ENCODE results near the gene MYBPC2. TPM values are rescaled to one million over a fixed set of nuclear protein-coding genes. Genes with fewer than 3 reads are reported as not detected.
A peak's percentile ranks its signal among the peaks of the same experiment; 100 is the strongest.

The MYBPC2 gene
- total and polyA plus RNA-seq, 9 of the 15 experiments (the other 6 are each of a cell fraction or from before 2014, with no cell fraction given), result 0.01 to 0.14 (median 0.04) TPM; not detected in 6

DNA sequence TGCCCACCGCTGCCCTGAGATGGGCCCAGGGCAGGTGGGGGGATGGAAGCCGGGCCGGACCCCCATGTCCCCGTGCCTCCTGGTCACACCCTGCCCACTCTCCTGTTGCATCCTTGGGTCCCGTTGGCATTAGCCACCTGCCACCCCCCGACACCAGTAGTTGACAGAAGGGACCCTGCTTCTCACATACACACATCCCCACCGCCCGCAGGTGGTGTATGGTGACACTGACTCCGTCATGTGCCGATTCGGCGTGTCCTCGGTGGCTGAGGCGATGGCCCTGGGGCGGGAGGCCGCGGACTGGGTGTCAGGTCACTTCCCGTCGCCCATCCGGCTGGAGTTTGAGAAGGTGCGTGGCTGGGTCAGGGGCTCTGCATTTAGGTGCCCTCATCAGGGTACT, 19.2 kb upstream of the MYBPC2 start:
- 93% methylated on average over 15 of the region's 21 CpGs for WGBS (ENCODE audit: insufficient coverage, low coverage, missing lambda C conversion rate)
- H3K9me1 ChIP-seq (ENCODE audit: control insufficient read depth, insufficient read depth, low read length), result no peaks in the 10 kb centered on the region
- H3K9me3 ChIP-seq (replicated peaks; ENCODE audit: control insufficient read depth, insufficient read depth, low read depth, low read length), result no peaks in the 10 kb centered on the region
- H3K36me3 ChIP-seq (ENCODE audit: control insufficient read depth, insufficient read depth, low read length), result peaks cover 77% of the 10 kb centered on the region; the same call in 2 of the 3 replicates
- no peak overlapping the region for H3K27ac ChIP-seq (ENCODE audit: extremely low read depth, low read depth, low read length)
- H3K9ac ChIP-seq (ENCODE audit: insufficient read depth in 1 of 2, low read depth in 2 of 2, low read length in 2 of 2), result peak overlapping the region in 1 of 2 experiments; percentile 43; a peak in 1 of 4 replicates
- ChIA-PET CTCF (ENCODE audit: low intra/inter-chr PET ratio) (interaction anchor here (2.2 to 2.4 kb wide), 2 partner anchors 45 to 56 kb away, joined by 13 to 14 read pairs; no protein-coding TSS in a partner anchor), POLR2A (no interaction called here)
- peaks cover 13 to 59% of the 10 kb centered on the region in 2 experiments for H3K4me1 ChIP-seq (replicated peaks in 1 of 2; ENCODE audit: control insufficient read depth in 2 of 2, insufficient read depth in 2 of 2, low read length in 2 of 2)
- no peaks in the 10 kb centered on the region for H4K20me1 ChIP-seq (replicated peaks; ENCODE audit: control insufficient read depth, insufficient read depth, low read length)
- in situ Hi-C loops (cut with MboI) (no loop called here), intact Hi-C loops (cut with micrococcal nuclease) (no loop called here)
- no peak overlapping the region for H3K4me3 ChIP-seq
- DNase-seq (ENCODE audit: extremely low read depth in 1 of 4, low spot score in 3 of 4), result no peak
- no peaks in the 10 kb centered on the region for H3K27me3 ChIP-seq (ENCODE audit: control insufficient read depth in 2 of 2, insufficient read depth in 2 of 2, low read length in 2 of 2)
- TF ChIP-seq LARP7 (IDR thresholded peaks at IDR 0.05) (no peak), POLR2G (IDR thresholded peaks at IDR 0.05; ENCODE audit: low read depth, low read length) (peak; percentile 62)
- no peaks in the 10 kb centered on the region for H3K79me2 ChIP-seq (ENCODE audit: control insufficient read depth, insufficient read depth, low read length)
- H3K4me2 ChIP-seq (ENCODE audit: insufficient read depth, low read length), result no peak overlapping the region
- ATAC-seq, result no peak
- no peak overlapping the region for H2AFZ ChIP-seq (ENCODE audit: low read depth, low read length)
- no peak for FAIRE-seq
- BruUV-seq (replicated peaks), result no TSS peak

GRCh38 chr19:50414864-50415660, 17.6 kb upstream of the MYBPC2 start:
- Histone ChIP-seq H3K4me2 (ENCODE audit: insufficient read depth, low read length) (no peak overlapping the region; the same call in 1 of the 2 replicates), H3K27me3 (ENCODE audit: control insufficient read depth in 2 of 2, insufficient read depth in 2 of 2, low read length in 2 of 2) (no peaks in the 10 kb centered on the region), H2AFZ (ENCODE audit: low read depth, low read length) (peak overlapping the region; percentile 83), H3K27ac (ENCODE audit: extremely low read depth, low read depth, low read length) (peak overlapping the region; percentile 67), H3K9ac (ENCODE audit: insufficient read depth in 1 of 2, low read depth in 2 of 2, low read length in 2 of 2) (peak overlapping the region; percentile 41 to 88; a peak in 3 of 4 replicates), H4K20me1 (replicated peaks; ENCODE audit: control insufficient read depth, insufficient read depth, low read length) (no peaks in the 10 kb centered on the region), H3K9me3 (replicated peaks; ENCODE audit: control insufficient read depth, insufficient read depth, low read depth, low read length) (no peaks in the 10 kb centered on the region), H3K36me3 (ENCODE audit: control insufficient read depth, insufficient read depth, low read length) (peaks cover 62% of the 10 kb centered on the region; the same call in 2 of the 3 replicates), H3K4me1 (replicated peaks in 1 of 2; ENCODE audit: control insufficient read depth in 2 of 2, insufficient read depth in 2 of 2, low read length in 2 of 2) (peaks cover 13 to 69% of the 10 kb centered on the region in 2 experiments), H3K4me3 (no peak overlapping the region), H3K79me2 (ENCODE audit: control insufficient read depth, insufficient read depth, low read length) (no peaks in the 10 kb centered on the region), H3K9me1 (ENCODE audit: control insufficient read depth, insufficient read depth, low read length) (no peaks in the 10 kb centered on the region)
- intact Hi-C loops (cut with micrococcal nuclease) (loop anchor here (2.0 kb wide), 2 partner anchors 46 kb away; no protein-coding TSS in a partner anchor), in situ Hi-C loops (cut with MboI) (no loop called here)
- POLR2A ChIA-PET, result interaction anchor here (0.6 to 2.7 kb wide), 3 partner anchors 23 to 996 kb away, joined by 3 to 8 read pairs (median 3); partner anchors contain the start of gene POLD1
- CTCF ChIA-PET (ENCODE audit: low intra/inter-chr PET ratio), result interaction anchor here (0.6 to 2.4 kb wide), 4 partner anchors 11 to 69 kb away, joined by 3 to 14 read pairs (median 8); no protein-coding TSS in a partner anchor
- WGBS (ENCODE audit: insufficient coverage, low coverage, missing lambda C conversion rate), result 39% methylated on average over 20 of the region's 37 CpGs
- DNase-seq (ENCODE audit: extremely low read depth in 1 of 4, low spot score in 3 of 4), result peak; percentile 87 to 92 (median 90)
- peak; percentile 90 for FAIRE-seq
- BruUV-seq (replicated peaks), result no TSS peak
- peak; percentile 95 for ATAC-seq
- peak; percentile 83 for TF ChIP-seq CXXC5 (CRISPR knock-in tag; IDR thresholded peaks at IDR 0.05)
- TF ChIP-seq DDX20 (tag; IDR thresholded peaks at IDR 0.05; ENCODE audit: low read depth), result no peak
- TF ChIP-seq FIP1L1 (IDR thresholded peaks at IDR 0.05; ENCODE audit: low read depth, low read length, poor library complexity, severe bottlenecking), result no peak
- peak; percentile 32; the same call in 1 of the 2 replicates for TF ChIP-seq CREB1 (IDR thresholded peaks at IDR 0.05)
- peak; percentile 73 for TF ChIP-seq CREB1 (CRISPR knock-in tag; IDR thresholded peaks at IDR 0.05)
- TF ChIP-seq, protein P1, sequence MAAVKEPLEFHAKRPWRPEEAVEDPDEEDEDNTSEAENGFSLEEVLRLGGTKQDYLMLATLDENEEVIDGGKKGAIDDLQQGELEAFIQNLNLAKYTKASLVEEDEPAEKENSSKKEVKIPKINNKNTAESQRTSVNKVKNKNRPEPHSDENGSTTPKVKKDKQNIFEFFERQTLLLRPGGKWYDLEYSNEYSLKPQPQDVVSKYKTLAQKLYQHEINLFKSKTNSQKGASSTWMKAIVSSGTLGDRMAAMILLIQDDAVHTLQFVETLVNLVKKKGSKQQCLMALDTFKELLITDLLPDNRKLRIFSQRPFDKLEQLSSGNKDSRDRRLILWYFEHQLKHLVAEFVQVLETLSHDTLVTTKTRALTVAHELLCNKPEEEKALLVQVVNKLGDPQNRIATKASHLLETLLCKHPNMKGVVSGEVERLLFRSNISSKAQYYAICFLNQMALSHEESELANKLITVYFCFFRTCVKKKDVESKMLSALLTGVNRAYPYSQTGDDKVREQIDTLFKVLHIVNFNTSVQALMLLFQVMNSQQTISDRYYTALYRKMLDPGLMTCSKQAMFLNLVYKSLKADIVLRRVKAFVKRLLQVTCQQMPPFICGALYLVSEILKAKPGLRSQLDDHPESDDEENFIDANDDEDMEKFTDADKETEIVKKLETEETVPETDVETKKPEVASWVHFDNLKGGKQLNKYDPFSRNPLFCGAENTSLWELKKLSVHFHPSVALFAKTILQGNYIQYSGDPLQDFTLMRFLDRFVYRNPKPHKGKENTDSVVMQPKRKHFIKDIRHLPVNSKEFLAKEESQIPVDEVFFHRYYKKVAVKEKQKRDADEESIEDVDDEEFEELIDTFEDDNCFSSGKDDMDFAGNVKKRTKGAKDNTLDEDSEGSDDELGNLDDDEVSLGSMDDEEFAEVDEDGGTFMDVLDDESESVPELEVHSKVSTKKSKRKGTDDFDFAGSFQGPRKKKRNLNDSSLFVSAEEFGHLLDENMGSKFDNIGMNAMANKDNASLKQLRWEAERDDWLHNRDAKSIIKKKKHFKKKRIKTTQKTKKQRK (IDR thresholded peaks at IDR 0.05; ENCODE audit: borderline replicate concordance, low read depth, low read length), result no peak
- peak; percentile 60 for TF ChIP-seq KLF16 (IDR thresholded peaks at IDR 0.05)
- TF ChIP-seq ZNF76 (CRISPR knock-in tag; IDR thresholded peaks at IDR 0.05; ENCODE audit: borderline replicate concordance), result no peak
- no peak for TF ChIP-seq HNRNPL (IDR thresholded peaks at IDR 0.05; ENCODE audit: low read depth, low read length)

All from K562 (cell line).